ENCODE data around the gene TCHHL1.

DNA sequence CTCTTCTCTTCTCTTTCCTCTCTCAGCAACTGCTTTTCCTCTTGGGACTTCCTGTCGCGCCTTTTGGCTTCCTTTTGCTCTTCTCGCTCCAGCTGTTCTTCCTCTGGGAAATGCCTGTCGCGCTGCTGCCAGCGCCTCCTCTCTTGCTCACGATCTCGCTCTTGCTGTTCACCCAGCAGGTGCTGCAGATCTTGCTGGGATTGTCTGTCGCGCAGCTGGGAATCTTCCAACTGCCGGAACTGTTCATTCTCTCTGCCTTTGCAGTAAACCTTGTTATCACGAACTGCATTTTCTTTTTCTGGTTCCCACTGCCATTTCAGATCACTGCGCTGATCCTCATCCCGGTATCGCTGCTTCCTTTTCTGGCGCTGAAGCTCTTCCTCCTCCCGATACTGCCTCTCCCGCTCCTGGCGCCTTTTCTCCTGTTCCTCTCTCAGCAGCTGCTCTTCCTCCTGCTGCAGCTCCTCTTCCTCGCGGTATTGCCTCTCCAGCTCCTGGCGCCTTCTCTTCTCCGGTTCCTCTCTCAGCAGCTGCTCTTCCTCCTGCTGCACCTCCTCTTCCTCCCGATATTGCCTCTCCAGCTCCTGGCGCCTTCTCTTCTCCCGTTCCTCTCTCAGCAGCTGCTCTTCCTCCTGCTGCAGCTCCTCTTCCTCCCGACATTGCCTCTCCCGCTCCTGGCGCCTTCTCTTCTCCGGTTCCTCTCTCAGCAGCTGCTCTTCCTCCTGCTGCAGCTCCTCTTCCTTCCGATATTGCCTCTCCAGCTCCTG is 20.6 kb upstream of the TCHHL1 start:
- no peak for TF ChIP-seq HNRNPUL1 (IDR thresholded peaks at IDR 0.05; ENCODE audit: low read length)
- no peak for TF ChIP-seq STAT5B (CRISPR knock-in tag; IDR thresholded peaks at IDR 0.05)
- TF ChIP-seq, protein P1, sequence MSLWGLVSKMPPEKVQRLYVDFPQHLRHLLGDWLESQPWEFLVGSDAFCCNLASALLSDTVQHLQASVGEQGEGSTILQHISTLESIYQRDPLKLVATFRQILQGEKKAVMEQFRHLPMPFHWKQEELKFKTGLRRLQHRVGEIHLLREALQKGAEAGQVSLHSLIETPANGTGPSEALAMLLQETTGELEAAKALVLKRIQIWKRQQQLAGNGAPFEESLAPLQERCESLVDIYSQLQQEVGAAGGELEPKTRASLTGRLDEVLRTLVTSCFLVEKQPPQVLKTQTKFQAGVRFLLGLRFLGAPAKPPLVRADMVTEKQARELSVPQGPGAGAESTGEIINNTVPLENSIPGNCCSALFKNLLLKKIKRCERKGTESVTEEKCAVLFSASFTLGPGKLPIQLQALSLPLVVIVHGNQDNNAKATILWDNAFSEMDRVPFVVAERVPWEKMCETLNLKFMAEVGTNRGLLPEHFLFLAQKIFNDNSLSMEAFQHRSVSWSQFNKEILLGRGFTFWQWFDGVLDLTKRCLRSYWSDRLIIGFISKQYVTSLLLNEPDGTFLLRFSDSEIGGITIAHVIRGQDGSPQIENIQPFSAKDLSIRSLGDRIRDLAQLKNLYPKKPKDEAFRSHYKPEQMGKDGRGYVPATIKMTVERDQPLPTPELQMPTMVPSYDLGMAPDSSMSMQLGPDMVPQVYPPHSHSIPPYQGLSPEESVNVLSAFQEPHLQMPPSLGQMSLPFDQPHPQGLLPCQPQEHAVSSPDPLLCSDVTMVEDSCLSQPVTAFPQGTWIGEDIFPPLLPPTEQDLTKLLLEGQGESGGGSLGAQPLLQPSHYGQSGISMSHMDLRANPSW (CRISPR knock-in tag; IDR thresholded peaks at IDR 0.05): no peak
- TF ChIP-seq SP2 (IDR thresholded peaks at IDR 0.05; ENCODE audit: extremely low read depth, low read depth, low read length, poor library complexity, severe bottlenecking): no peak
- TF ChIP-seq ZNF644 (tag; IDR thresholded peaks at IDR 0.05; ENCODE audit: low read depth): no peak
